ENCODE data around the gene DNTTIP2. TPM values are rescaled to one million over a fixed set of nuclear protein-coding genes. Genes with fewer than 3 reads are reported as not detected.

The DNTTIP2 gene
- total and polyA plus RNA-seq, 9 of the 15 experiments (the other 6 are each of a cell fraction or from before 2014, with no cell fraction given), result 50.4 to 138 (median 97.0) TPM

DNA sequence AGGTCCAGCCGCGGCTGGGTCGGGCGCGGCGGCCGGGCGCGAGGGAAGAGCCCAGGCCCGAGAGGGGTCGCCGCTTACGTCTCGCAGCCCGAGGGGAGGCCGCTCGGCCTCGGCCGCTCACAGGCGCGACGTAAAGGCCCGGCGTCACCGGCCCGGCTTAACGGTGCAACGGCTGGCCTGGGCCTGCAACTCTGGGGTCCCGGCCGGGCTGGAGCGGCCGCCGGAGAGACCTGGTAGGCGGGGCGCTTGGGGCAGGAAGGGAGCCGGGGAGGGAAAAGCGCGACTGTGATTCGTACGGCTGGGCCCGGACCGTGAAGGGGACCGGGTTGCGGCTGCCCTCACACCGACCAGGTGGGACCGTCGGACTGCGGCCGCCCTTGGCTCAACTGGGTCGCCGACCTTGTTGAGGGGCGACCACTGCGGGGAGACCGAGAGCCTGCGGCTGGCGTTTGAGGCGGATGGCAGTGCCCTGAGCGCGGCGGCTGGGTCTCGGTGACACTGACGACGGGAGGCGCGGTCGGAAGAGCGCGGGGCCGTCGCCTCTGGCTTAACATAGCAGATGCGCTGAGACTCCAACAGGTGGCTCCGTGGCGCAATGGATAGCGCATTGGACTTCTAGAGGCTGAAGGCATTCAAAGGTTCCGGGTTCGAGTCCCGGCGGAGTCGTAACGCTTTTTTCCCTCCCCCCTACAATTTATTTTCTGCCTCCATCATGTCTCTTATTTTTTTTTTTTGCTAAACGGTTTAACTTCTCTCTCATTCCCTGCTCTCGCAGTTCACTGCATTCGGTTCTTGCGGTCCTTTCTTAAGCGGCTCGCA, 31.8 kb downstream of the DNTTIP2 start (continued):
- TF ChIP-seq, protein P1, sequence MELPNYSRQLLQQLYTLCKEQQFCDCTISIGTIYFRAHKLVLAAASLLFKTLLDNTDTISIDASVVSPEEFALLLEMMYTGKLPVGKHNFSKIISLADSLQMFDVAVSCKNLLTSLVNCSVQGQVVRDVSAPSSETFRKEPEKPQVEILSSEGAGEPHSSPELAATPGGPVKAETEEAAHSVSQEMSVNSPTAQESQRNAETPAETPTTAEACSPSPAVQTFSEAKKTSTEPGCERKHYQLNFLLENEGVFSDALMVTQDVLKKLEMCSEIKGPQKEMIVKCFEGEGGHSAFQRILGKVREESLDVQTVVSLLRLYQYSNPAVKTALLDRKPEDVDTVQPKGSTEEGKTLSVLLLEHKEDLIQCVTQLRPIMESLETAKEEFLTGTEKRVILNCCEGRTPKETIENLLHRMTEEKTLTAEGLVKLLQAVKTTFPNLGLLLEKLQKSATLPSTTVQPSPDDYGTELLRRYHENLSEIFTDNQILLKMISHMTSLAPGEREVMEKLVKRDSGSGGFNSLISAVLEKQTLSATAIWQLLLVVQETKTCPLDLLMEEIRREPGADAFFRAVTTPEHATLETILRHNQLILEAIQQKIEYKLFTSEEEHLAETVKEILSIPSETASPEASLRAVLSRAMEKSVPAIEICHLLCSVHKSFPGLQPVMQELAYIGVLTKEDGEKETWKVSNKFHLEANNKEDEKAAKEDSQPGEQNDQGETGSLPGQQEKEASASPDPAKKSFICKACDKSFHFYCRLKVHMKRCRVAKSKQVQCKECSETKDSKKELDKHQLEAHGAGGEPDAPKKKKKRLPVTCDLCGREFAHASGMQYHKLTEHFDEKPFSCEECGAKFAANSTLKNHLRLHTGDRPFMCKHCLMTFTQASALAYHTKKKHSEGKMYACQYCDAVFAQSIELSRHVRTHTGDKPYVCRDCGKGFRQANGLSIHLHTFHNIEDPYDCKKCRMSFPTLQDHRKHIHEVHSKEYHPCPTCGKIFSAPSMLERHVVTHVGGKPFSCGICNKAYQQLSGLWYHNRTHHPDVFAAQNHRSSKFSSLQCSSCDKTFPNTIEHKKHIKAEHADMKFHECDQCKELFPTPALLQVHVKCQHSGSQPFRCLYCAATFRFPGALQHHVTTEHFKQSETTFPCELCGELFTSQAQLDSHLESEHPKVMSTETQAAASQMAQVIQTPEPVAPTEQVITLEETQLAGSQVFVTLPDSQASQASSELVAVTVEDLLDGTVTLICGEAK (IDR thresholded peaks at IDR 0.05), result peak; percentile 90
- TF ChIP-seq, protein P1 (CRISPR knock-in tag; IDR thresholded peaks at IDR 0.05), result no peak; the same call in 1 of the 2 replicates
- TF ChIP-seq EHMT2 (IDR thresholded peaks at IDR 0.05) (0 out of 2 replicates have a peak, but pooled peaks have one; percentile 40), GABPB1 (CRISPR knock-in tag; IDR thresholded peaks at IDR 0.05) (peak; percentile 49), JUN (IDR thresholded peaks at IDR 0.05; ENCODE audit: borderline replicate concordance, low read depth, low read length) (0 out of 2 replicates have a peak, but pooled peaks have one; percentile 31), JUN (CRISPR knock-in tag; IDR thresholded peaks at IDR 0.05; ENCODE audit: borderline replicate concordance) (no peak; the same call in 1 of the 2 replicates), SMARCA4 (IDR thresholded peaks at IDR 0.05) (peak; percentile 20; the same call in 1 of the 2 replicates), ZNF431 (CRISPR knock-in tag; IDR thresholded peaks at IDR 0.05) (0 out of 2 replicates have a peak, but pooled peaks have one; percentile 3)
- TF ChIP-seq, protein P2, sequence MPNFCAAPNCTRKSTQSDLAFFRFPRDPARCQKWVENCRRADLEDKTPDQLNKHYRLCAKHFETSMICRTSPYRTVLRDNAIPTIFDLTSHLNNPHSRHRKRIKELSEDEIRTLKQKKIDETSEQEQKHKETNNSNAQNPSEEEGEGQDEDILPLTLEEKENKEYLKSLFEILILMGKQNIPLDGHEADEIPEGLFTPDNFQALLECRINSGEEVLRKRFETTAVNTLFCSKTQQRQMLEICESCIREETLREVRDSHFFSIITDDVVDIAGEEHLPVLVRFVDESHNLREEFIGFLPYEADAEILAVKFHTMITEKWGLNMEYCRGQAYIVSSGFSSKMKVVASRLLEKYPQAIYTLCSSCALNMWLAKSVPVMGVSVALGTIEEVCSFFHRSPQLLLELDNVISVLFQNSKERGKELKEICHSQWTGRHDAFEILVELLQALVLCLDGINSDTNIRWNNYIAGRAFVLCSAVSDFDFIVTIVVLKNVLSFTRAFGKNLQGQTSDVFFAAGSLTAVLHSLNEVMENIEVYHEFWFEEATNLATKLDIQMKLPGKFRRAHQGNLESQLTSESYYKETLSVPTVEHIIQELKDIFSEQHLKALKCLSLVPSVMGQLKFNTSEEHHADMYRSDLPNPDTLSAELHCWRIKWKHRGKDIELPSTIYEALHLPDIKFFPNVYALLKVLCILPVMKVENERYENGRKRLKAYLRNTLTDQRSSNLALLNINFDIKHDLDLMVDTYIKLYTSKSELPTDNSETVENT (CRISPR knock-in tag; IDR thresholded peaks at IDR 0.05), result 0 out of 2 replicates have a peak, but pooled peaks have one; percentile 30
- TF ChIP-seq, protein P3, sequence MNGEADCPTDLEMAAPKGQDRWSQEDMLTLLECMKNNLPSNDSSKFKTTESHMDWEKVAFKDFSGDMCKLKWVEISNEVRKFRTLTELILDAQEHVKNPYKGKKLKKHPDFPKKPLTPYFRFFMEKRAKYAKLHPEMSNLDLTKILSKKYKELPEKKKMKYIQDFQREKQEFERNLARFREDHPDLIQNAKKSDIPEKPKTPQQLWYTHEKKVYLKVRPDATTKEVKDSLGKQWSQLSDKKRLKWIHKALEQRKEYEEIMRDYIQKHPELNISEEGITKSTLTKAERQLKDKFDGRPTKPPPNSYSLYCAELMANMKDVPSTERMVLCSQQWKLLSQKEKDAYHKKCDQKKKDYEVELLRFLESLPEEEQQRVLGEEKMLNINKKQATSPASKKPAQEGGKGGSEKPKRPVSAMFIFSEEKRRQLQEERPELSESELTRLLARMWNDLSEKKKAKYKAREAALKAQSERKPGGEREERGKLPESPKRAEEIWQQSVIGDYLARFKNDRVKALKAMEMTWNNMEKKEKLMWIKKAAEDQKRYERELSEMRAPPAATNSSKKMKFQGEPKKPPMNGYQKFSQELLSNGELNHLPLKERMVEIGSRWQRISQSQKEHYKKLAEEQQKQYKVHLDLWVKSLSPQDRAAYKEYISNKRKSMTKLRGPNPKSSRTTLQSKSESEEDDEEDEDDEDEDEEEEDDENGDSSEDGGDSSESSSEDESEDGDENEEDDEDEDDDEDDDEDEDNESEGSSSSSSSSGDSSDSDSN (IDR thresholded peaks at IDR 0.05; ENCODE audit: borderline replicate concordance in 1 of 2, low read depth in 2 of 2, low read length in 2 of 2), result 0 out of 4 replicates have a peak, but pooled peaks of 1 of the 2 experiments have one; percentile 18

All from K562 (cell line).